ENCODE data around the gene TMEM30B. TPM values are rescaled to one million over a fixed set of nuclear protein-coding genes. Genes with fewer than 3 reads are reported as not detected.

Gene TMEM30B
- total and polyA plus RNA-seq, 8 donors, result 11.2 to 52.2 (median 16.6) TPM

DNA sequence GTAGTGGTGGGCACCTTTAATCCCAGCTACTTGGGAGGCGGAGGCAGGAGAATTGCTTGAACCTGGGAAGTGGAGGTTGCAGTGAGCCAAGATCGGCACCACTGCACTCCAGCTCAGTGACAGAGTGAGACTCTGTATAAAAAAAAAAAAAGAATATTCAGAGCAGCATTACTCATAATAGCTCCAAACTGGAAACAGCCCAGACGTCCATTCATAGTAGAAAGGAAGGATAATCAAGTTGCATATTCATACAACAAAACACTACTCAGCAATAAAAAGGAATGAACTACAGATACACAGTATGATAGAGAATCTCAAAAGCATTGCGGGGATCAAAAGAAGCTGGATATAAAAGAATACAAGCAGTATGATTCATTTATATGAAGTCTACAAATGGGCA lies 19.1 kb downstream of the TMEM30B start:
- Histone ChIP-seq H3K9me3 (no peaks in the 10 kb centered on the region), H3K36me3 (no peaks in the 10 kb centered on the region), H3K27ac (no peak overlapping the region), H3K4me1 (no peaks in the 10 kb centered on the region), H3K4me3 (no peak overlapping the region), H3K27me3 (peaks cover 0 to 11% (median 0%) of the 10 kb centered on the region in 3 donors)
- TF ChIP-seq EP300 (IDR thresholded peaks at IDR 0.05) (no peak), POLR2A (IDR thresholded peaks at IDR 0.05) (no peak), POLR2AphosphoS5 (IDR thresholded peaks at IDR 0.05) (no peak), CTCF (IDR thresholded peaks at IDR 0.05) (no peak)
- 81 to 94% (median 91%) methylated on average over 4 of the region's 4 CpGs for WGBS, 5 donors
- intact Hi-C loops (cut with DNase I; ENCODE audit: low total_unique reads), result no loop called here
- DNase-seq, result no peak

DNA sequence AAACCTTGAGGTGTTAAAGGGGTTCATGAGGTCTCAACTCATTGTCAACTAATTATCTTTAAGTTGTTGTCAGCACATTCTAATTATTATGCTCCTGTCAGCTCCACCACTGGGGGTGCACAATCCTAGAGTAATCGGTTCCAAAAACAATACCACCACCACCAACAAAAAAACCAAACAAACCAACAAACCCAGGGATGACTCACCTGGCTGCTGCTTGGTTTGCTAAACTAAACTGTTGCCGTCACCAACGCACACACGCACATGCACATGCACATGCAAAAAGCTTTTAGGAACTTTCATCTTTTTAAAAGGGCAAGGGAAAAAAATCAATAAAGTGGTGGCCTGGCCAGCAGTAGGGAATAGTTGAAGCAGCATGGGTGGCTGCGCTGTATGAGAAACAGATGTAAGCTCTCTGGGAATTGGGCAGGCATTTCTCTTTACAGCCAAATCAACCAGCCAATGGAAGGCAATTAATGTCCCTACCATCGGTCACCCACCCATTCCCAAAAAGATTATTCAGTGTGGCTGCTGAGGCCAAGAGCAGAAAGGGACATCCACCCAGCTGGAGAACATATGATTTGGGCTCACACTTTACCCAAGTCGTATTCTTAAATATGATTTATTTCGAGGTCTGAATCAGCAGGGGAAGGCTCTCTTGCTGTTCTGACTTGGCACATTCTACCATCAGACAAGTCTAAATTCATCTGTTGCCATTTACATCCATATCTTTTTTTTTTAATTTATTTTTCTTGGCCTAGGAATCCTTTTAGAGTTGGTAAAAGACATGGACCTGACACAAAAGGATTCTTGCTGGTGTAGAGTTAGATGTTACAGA lies 20.0 kb downstream of the TMEM30B start:
- Histone ChIP-seq H3K4me1 (no peaks in the 10 kb centered on the region), H3K9me3 (no peaks in the 10 kb centered on the region), H3K27me3 (peaks cover 0 to 11% (median 0%) of the 10 kb centered on the region in 3 donors), H3K27ac (no peak overlapping the region), H3K4me3 (no peak overlapping the region), H3K36me3 (no peaks in the 10 kb centered on the region)
- WGBS, 5 donors, result 66 to 78% (median 73%) methylated on average over 8 of the region's 8 CpGs
- no peak for DNase-seq
- TF ChIP-seq CTCF (IDR thresholded peaks at IDR 0.05) (no peak), POLR2AphosphoS5 (IDR thresholded peaks at IDR 0.05) (no peak), EP300 (IDR thresholded peaks at IDR 0.05) (no peak), POLR2A (IDR thresholded peaks at IDR 0.05) (no peak)
- intact Hi-C loops (cut with DNase I; ENCODE audit: low total_unique reads), result no loop called here

DNA sequence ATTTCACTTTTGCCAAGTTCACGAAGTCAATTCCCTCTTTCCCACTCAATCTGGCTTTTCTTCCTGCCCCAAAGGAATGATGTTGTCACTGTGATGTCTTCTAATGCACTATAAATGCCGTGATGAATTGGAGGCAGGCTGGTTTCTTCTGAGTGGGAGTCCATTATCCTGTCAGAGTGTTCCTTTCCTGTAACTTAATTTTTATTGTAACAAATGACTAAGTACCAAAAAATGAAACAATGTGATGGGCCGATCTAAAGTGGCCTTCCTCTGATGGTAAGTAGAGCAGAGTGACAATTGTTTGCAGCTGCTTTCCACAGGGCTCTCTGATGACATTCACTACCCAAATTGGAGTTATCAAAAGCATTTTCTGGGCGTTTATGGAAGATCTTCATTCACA lies 22.2 kb downstream of the TMEM30B start:
- no peaks in the 10 kb centered on the region for H3K36me3 ChIP-seq
- TF ChIP-seq POLR2AphosphoS5 (IDR thresholded peaks at IDR 0.05) (no peak), CTCF (IDR thresholded peaks at IDR 0.05) (no peak), POLR2A (IDR thresholded peaks at IDR 0.05) (no peak), EP300 (IDR thresholded peaks at IDR 0.05) (no peak)
- no peaks in the 10 kb centered on the region for H3K4me1 ChIP-seq
- no peak overlapping the region for H3K4me3 ChIP-seq
- intact Hi-C loops (cut with DNase I; ENCODE audit: low total_unique reads), result no loop called here
- peaks cover 0 to 15% (median 0%) of the 10 kb centered on the region in 3 donors for H3K27me3 ChIP-seq
- no peaks in the 10 kb centered on the region for H3K9me3 ChIP-seq
- DNase-seq, result no peak
- WGBS, 5 donors, result 50 to 63% (median 57%) methylated on average over 4 of the region's 4 CpGs
- no peak overlapping the region for H3K27ac ChIP-seq

GRCh38 chr14:61257469-61258057 lies 23.6 kb downstream of the TMEM30B start:
- Histone ChIP-seq H3K27me3 (peaks cover 0 to 15% (median 0%) of the 10 kb centered on the region in 3 donors), H3K36me3 (no peaks in the 10 kb centered on the region), H3K27ac (no peak overlapping the region), H3K4me1 (peaks cover 0 to 6% (median under 1%) of the 10 kb centered on the region in 4 donors), H3K4me3 (no peak overlapping the region), H3K9me3 (no peaks in the 10 kb centered on the region)
- no peak for DNase-seq
- WGBS, 5 donors, result 60 to 83% (median 78%) methylated on average over 5 of the region's 5 CpGs
- intact Hi-C loops (cut with DNase I; ENCODE audit: low total_unique reads), result no loop called here
- TF ChIP-seq POLR2A (IDR thresholded peaks at IDR 0.05) (no peak), CTCF (IDR thresholded peaks at IDR 0.05) (no peak)
